ENCODE data around the gene JOSD2. TPM values are rescaled to one million over a fixed set of nuclear protein-coding genes. Genes with fewer than 3 reads are reported as not detected.

Gene JOSD2
- total RNA-seq, 1 experiment from 2014 or later: 27.9 TPM

- no peaks in the 10 kb centered on the region for H3K9me3 ChIP-seq
- H3K36me3 Mint-ChIP-seq (ENCODE audit: insufficient read depth, unreplicated experiment): no peaks in the 10 kb centered on the region
- no peak overlapping the region for H3K4me3 ChIP-seq (ENCODE audit: low read depth, low read length)
- H3K27me3 Mint-ChIP-seq (ENCODE audit: insufficient read depth, unreplicated experiment): peaks cover 19% of the 10 kb centered on the region
- peaks cover 15% of the 10 kb centered on the region for H3K4me1 Mint-ChIP-seq (ENCODE audit: low read depth, unreplicated experiment)
- peaks cover 14% of the 10 kb centered on the region for H3K4me1 ChIP-seq
- no peak overlapping the region for H3K4me3 Mint-ChIP-seq (ENCODE audit: unreplicated experiment)
- TF ChIP-seq, protein P1, sequence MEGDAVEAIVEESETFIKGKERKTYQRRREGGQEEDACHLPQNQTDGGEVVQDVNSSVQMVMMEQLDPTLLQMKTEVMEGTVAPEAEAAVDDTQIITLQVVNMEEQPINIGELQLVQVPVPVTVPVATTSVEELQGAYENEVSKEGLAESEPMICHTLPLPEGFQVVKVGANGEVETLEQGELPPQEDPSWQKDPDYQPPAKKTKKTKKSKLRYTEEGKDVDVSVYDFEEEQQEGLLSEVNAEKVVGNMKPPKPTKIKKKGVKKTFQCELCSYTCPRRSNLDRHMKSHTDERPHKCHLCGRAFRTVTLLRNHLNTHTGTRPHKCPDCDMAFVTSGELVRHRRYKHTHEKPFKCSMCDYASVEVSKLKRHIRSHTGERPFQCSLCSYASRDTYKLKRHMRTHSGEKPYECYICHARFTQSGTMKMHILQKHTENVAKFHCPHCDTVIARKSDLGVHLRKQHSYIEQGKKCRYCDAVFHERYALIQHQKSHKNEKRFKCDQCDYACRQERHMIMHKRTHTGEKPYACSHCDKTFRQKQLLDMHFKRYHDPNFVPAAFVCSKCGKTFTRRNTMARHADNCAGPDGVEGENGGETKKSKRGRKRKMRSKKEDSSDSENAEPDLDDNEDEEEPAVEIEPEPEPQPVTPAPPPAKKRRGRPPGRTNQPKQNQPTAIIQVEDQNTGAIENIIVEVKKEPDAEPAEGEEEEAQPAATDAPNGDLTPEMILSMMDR (IDR thresholded peaks at IDR 0.05; ENCODE audit: insufficient read depth in 1 of 2, low read depth in 1 of 2, low read length in 1 of 2, severe bottlenecking in 1 of 2, unreplicated experiment in 1 of 2): no peak
- peak in 1 of 2 experiments; percentile 21 for DNase-seq
- H3K27me3 ChIP-seq (replicated peaks; ENCODE audit: control insufficient read depth, insufficient read depth, low read length): no peaks in the 10 kb centered on the region
- intact Hi-C loops (cut with micrococcal nuclease; ENCODE audit: unreplicated experiment): no loop called here
- H3K27ac Mint-ChIP-seq (ENCODE audit: unreplicated experiment): no peak overlapping the region
- BruUV-seq (replicated peaks): no TSS peak
- ChIA-PET CTCF (no interaction called here), POLR2A (no interaction called here)
- H3K9me3 Mint-ChIP-seq (ENCODE audit: unreplicated experiment): no peaks in the 10 kb centered on the region
- H3K36me3 ChIP-seq (ENCODE audit: control insufficient read depth, insufficient read depth, low read length): no peaks in the 10 kb centered on the region
These were observed 14.6 kb downstream of the JOSD2 start for GRCh38 chr19:50496189-50497021.

DNA sequence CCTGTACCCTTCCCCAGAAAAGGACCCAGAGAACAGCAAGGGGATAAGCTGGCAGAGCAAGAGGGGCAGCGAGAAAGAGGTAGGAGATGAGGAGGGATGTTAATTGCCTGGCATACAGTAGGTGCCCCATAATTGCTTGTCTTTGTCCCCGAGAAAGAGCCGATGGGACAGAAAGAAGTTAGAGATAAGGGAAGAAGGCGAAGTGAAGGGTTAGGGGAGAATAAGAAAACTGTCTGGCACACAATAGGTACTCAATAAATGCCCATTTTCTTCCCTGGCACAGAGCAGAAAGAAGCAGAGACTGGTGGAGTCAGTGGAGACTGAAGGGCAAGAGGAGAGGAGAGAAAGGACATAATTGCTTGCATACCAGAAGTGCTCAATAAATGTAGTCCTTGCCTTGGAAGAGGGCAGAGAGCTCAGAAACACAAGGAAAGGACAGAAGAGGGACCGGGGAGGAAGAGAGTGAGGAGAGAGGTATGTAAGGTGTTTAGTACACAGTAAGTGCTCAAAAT, 15.9 kb downstream of the JOSD2 start:
- no peaks in the 10 kb centered on the region for H3K36me3 Mint-ChIP-seq (ENCODE audit: insufficient read depth, unreplicated experiment)
- DNase-seq: no peak
- ChIA-PET POLR2A (no interaction called here), CTCF (no interaction called here)
- peaks cover 10% of the 10 kb centered on the region for H3K4me1 Mint-ChIP-seq (ENCODE audit: low read depth, unreplicated experiment)
- no peaks in the 10 kb centered on the region for H3K9me3 Mint-ChIP-seq (ENCODE audit: unreplicated experiment)
- Histone ChIP-seq H3K9me3 (no peaks in the 10 kb centered on the region), H3K27me3 (replicated peaks; ENCODE audit: control insufficient read depth, insufficient read depth, low read length) (no peaks in the 10 kb centered on the region), H3K4me3 (ENCODE audit: low read depth, low read length) (no peak overlapping the region), H3K36me3 (ENCODE audit: control insufficient read depth, insufficient read depth, low read length) (no peaks in the 10 kb centered on the region), H3K4me1 (peaks cover under 1% of the 10 kb centered on the region)
- H3K27ac Mint-ChIP-seq (ENCODE audit: unreplicated experiment): no peak overlapping the region
- no peak overlapping the region for H3K4me3 Mint-ChIP-seq (ENCODE audit: unreplicated experiment)
- TF ChIP-seq, protein P1 (IDR thresholded peaks at IDR 0.05; ENCODE audit: insufficient read depth in 1 of 2, low read depth in 1 of 2, low read length in 1 of 2, severe bottlenecking in 1 of 2, unreplicated experiment in 1 of 2): no peak
- intact Hi-C loops (cut with micrococcal nuclease; ENCODE audit: unreplicated experiment): no loop called here
- H3K27me3 Mint-ChIP-seq (ENCODE audit: insufficient read depth, unreplicated experiment): peaks cover 24% of the 10 kb centered on the region
- no TSS peak for BruUV-seq (replicated peaks)

DNA sequence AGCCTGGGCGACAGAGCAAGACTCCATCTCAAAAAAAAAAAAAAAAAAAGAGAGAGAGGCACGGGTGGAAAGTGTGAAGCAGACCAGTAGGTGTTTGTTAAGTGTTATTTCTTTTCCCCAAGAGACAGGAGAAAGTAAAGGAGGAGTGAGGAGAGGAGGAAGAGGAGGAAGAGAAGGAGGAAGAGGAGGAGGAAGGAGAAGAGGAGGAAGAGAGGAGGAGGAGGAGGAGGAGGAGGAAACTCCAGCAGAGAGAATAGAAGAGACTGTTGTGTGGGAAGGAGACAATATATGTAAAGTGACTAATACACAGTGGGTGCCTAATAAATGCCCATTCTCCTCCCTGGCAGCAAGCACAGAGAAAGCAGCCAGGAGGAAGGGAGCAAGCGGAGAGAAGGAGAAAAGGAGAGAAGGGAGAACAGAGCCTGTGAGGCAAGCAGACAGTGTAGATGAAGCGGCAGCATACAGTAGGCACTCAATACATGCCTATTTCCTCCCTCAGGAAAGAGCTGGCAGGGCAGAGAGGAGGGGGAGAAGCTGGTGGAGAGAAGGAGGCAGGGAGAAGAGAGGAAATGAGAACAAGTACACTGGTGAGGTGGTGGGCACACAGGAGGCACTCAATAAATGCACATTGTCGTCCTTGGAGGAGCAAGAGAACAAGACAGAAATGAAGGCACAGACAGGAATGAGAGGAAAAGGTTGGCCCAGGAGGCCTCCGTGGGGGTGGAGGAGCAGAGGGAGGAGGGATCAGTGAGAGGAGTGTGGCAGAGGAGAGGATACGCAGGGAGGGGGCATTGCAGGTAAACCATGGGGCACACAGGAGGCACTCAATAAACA, 16.6 kb downstream of the JOSD2 start:
- Mint-ChIP-seq H3K36me3 (ENCODE audit: insufficient read depth, unreplicated experiment) (peaks cover 2% of the 10 kb centered on the region), H3K9me3 (ENCODE audit: unreplicated experiment) (no peaks in the 10 kb centered on the region), H3K27me3 (ENCODE audit: insufficient read depth, unreplicated experiment) (peaks cover 27% of the 10 kb centered on the region), H3K4me1 (ENCODE audit: low read depth, unreplicated experiment) (peaks cover 10% of the 10 kb centered on the region), H3K4me3 (ENCODE audit: unreplicated experiment) (no peak overlapping the region), H3K27ac (ENCODE audit: unreplicated experiment) (no peak overlapping the region)
- H3K4me1 ChIP-seq: no peaks in the 10 kb centered on the region
- intact Hi-C loops (cut with micrococcal nuclease; ENCODE audit: unreplicated experiment): no loop called here
- no peak for DNase-seq
- CTCF ChIA-PET: interaction anchor here (0.7 kb wide), 1 partner anchor 17 kb away, joined by 3 read pairs; no protein-coding TSS in a partner anchor
- TF ChIP-seq, protein P1 (IDR thresholded peaks at IDR 0.05; ENCODE audit: insufficient read depth in 1 of 2, low read depth in 1 of 2, low read length in 1 of 2, severe bottlenecking in 1 of 2, unreplicated experiment in 1 of 2): no peak
- H3K27me3 ChIP-seq (replicated peaks; ENCODE audit: control insufficient read depth, insufficient read depth, low read length): no peaks in the 10 kb centered on the region
- no peaks in the 10 kb centered on the region for H3K36me3 ChIP-seq (ENCODE audit: control insufficient read depth, insufficient read depth, low read length)
- POLR2A ChIA-PET: no interaction called here
- no peaks in the 10 kb centered on the region for H3K9me3 ChIP-seq
- no TSS peak for BruUV-seq (replicated peaks)
- no peak overlapping the region for H3K4me3 ChIP-seq (ENCODE audit: low read depth, low read length)

Measured in Caco-2 (cell line).